ENCODE data around the gene DAZAP1. TPM values are rescaled to one million over a fixed set of nuclear protein-coding genes. Genes with fewer than 3 reads are reported as not detected.
A peak's percentile ranks its signal among the peaks of the same experiment; 100 is the strongest.

Gene DAZAP1
- total RNA-seq, 5 donors from 2014 or later (not counting 1 experiment from before 2014, with no cell fraction given): 153 to 170 (median 161) TPM

DNA sequence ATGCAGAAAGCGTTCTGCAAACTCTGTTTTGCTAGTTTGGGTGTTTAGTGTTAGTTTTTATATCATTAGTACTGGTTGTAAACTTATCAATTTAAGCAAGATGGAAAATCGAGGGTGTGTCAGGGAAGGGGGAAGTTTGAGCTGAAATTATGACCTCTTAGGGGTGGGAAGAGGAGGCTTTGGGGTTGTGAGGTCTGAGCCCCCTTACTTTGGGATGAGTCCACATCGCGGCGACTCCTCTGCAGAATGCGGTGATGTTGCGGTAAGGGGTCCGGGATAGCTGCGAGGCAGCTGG is 24.4 kb upstream of the DAZAP1 start:
- ATAC-seq (replicated peaks in 1 of 4): peak in 1 of 4 experiments; percentile 15
- ChIA-PET CTCF (interaction anchor here in 1 of 2 donors (1.0 kb wide), 1 partner anchor 11 kb away, joined by 3 read pairs; no protein-coding TSS in a partner anchor), POLR2A (interaction anchor here (0.6 to 0.9 kb wide), 2 partner anchors 27 to 114 kb away, joined by 4 to 6 read pairs; partner anchors contain the start of gene CIRBP (in 1 of the 2))
- Mint-ChIP-seq H3K27me3 (peaks cover 0 to 5% of the 10 kb centered on the region in 2 donors), H3K36me3 (peaks cover 3% of the 10 kb centered on the region), H3K27ac (peak overlapping the region; percentile 99), H3K4me1 (peaks cover 17 to 25% (median 24%) of the 10 kb centered on the region in 3 donors), H3K4me3 (peak overlapping the region; percentile 88 to 93 (median 89)), H3K9me3 (no peaks in the 10 kb centered on the region)
- DNase-seq: no peak
- Histone ChIP-seq H3K36me3 (ENCODE audit: control insufficient read depth in 2 of 2, extremely low read depth in 1 of 2, insufficient read depth in 1 of 2, low read length in 1 of 2) (peaks cover 0 to 5% of the 10 kb centered on the region in 2 donors), H3K27ac (ENCODE audit: low read length) (peak overlapping the region; percentile 81), H3K9me3 (no peaks in the 10 kb centered on the region), H3K27me3 (replicated peaks in 1 of 2; ENCODE audit: control insufficient read depth in 2 of 2, extremely low read depth in 1 of 2, insufficient read depth in 2 of 2, low read length in 1 of 2) (no peaks in the 10 kb centered on the region), H3K4me3 (ENCODE audit: control insufficient read depth in 1 of 2, extremely low read depth in 1 of 2, low read length in 1 of 2) (peak overlapping the region; percentile 38 to 94), H3K4me1 (ENCODE audit: control insufficient read depth in 1 of 2, extremely low read depth in 1 of 2, insufficient read depth in 2 of 2, low read length in 2 of 2) (peaks cover 8 to 29% of the 10 kb centered on the region in 2 experiments)
- 10% methylated on average over 9 of the region's 9 CpGs for WGBS (ENCODE audit: insufficient coverage)

DNA sequence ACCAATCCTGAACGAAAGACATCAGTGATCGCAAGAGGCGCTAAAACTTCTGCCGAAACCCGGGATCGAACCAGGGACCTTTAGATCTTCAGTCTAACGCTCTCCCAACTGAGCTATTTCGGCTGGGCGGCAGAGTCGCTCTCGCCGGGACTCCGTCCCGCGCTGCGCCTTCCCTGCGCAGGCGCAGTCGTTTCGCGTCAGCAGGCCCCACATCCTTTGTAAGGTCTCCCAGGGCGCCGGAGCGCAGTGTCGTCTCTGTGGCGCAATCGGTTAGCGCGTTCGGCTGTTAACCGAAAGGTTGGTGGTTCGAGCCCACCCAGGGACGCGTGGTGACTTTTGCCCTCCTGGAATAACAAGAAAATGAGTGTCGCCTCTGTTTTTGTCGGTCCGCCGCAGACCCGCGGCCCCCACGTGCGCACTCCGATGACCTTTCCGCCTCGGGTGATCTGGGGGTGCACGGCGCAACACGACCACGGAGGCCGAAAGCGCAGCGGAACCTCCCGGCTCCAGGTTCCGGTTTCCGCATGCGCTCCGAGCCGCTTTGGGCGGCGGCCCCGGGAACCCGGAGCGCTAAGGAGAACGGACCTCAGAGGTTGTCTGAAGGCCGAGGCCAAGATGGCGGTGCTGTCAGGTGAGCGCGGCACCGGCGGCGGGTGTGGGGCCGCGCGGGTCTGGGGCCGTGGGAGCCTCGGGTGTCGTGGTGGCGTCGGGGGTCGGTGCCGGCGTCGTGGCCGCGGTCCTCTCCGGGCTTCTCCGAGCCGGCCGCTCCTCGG is 23.9 kb upstream of the DAZAP1 start, which contains the start of gene NDUFS7:
Gene NDUFS7, plus strand, starts transcription at position 596 of the 773 bp plus-strand sequence. Its CDS starts 20 bp downstream, at position 616.
- Mint-ChIP-seq H3K36me3 (peaks cover 3% of the 10 kb centered on the region), H3K27ac (peak within 1 kb of the TSS; percentile 99), H3K9me3 (no peaks in the 10 kb centered on the region), H3K4me3 (peak within 1 kb of the TSS; percentile 88 to 93 (median 89)), H3K4me1 (peaks cover 17 to 25% (median 24%) of the 10 kb centered on the region in 3 donors), H3K27me3 (peaks cover 0 to 5% of the 10 kb centered on the region in 2 donors)
- no peaks in the 10 kb centered on the region for H3K9me3 ChIP-seq
- H3K36me3 ChIP-seq (ENCODE audit: control insufficient read depth in 2 of 2, extremely low read depth in 1 of 2, insufficient read depth in 1 of 2, low read length in 1 of 2): peaks cover 0 to 11% of the 10 kb centered on the region in 2 donors
- ATAC-seq (replicated peaks in 1 of 4): peak; percentile 85 to 89 (median 88)
- no peaks in the 10 kb centered on the region for H3K27me3 ChIP-seq (replicated peaks in 1 of 2; ENCODE audit: control insufficient read depth in 2 of 2, extremely low read depth in 1 of 2, insufficient read depth in 2 of 2, low read length in 1 of 2)
- ChIA-PET CTCF (interaction anchor here in 1 of 2 donors (1.0 kb wide), 1 partner anchor 12 kb away, joined by 3 read pairs; no protein-coding TSS in a partner anchor), POLR2A (interaction anchor here (0.6 to 0.9 kb wide), 2 partner anchors 28 to 115 kb away, joined by 4 to 6 read pairs; partner anchors contain the start of gene CIRBP (in 1 of the 2))
- WGBS (ENCODE audit: insufficient coverage): under 1% methylated on average over 90 of the region's 90 CpGs
- peak; percentile 79 to 100 (median 90) for DNase-seq
- H3K4me3 ChIP-seq (ENCODE audit: control insufficient read depth in 1 of 2, extremely low read depth in 1 of 2, low read length in 1 of 2): peak within 1 kb of the TSS; percentile 81 to 94
- peaks cover 8 to 29% of the 10 kb centered on the region in 2 experiments for H3K4me1 ChIP-seq (ENCODE audit: control insufficient read depth in 1 of 2, extremely low read depth in 1 of 2, insufficient read depth in 2 of 2, low read length in 2 of 2)
- peak within 1 kb of the TSS; percentile 81 for H3K27ac ChIP-seq (ENCODE audit: low read length)

DNA sequence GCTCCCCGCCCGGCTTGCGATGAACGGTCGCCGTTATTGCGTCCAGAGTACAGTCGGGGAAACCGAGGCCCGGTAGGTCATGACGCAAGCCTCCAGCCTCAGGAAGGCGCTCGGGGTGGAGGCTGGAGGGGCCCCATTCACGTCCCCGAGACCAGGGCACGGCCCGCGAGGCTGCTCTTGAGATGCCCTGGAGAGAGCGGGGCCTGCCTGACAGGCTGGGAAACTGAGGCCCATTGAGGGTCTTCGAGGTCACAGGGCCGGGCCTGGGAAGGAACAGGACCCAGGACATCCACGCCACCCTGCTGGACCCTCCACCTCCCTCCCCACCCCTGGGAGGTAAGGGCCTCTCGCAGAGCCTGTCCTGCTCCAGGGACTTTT is 23.3 kb upstream of the DAZAP1 start:
- H3K4me1 ChIP-seq (ENCODE audit: control insufficient read depth in 1 of 2, extremely low read depth in 1 of 2, insufficient read depth in 2 of 2, low read length in 2 of 2): peaks cover 8 to 29% of the 10 kb centered on the region in 2 experiments
- peak overlapping the region; percentile 81 to 94 for H3K4me3 ChIP-seq (ENCODE audit: control insufficient read depth in 1 of 2, extremely low read depth in 1 of 2, low read length in 1 of 2)
- Mint-ChIP-seq H3K4me1 (peaks cover 17 to 28% (median 25%) of the 10 kb centered on the region in 3 donors), H3K27ac (peak overlapping the region in 1 of 2 donors; percentile 52), H3K27me3 (peaks cover 0 to 5% of the 10 kb centered on the region in 2 donors), H3K9me3 (no peaks in the 10 kb centered on the region), H3K4me3 (peak overlapping the region; percentile 88 to 93 (median 89)), H3K36me3 (peaks cover 6% of the 10 kb centered on the region)
- CTCF ChIA-PET: no interaction called here
- H3K36me3 ChIP-seq (ENCODE audit: control insufficient read depth in 2 of 2, extremely low read depth in 1 of 2, insufficient read depth in 1 of 2, low read length in 1 of 2): peaks cover 4 to 17% of the 10 kb centered on the region in 2 donors
- ATAC-seq (replicated peaks in 1 of 4) (no peak), DNase-seq (no peak)
- no peaks in the 10 kb centered on the region for H3K9me3 ChIP-seq
- peak overlapping the region; percentile 30 for H3K27ac ChIP-seq (ENCODE audit: low read length)
- under 1% methylated on average over 22 of the region's 23 CpGs for WGBS (ENCODE audit: insufficient coverage)
- POLR2A ChIA-PET: no interaction called here
- no peaks in the 10 kb centered on the region for H3K27me3 ChIP-seq (replicated peaks in 1 of 2; ENCODE audit: control insufficient read depth in 2 of 2, extremely low read depth in 1 of 2, insufficient read depth in 2 of 2, low read length in 1 of 2)

DNA sequence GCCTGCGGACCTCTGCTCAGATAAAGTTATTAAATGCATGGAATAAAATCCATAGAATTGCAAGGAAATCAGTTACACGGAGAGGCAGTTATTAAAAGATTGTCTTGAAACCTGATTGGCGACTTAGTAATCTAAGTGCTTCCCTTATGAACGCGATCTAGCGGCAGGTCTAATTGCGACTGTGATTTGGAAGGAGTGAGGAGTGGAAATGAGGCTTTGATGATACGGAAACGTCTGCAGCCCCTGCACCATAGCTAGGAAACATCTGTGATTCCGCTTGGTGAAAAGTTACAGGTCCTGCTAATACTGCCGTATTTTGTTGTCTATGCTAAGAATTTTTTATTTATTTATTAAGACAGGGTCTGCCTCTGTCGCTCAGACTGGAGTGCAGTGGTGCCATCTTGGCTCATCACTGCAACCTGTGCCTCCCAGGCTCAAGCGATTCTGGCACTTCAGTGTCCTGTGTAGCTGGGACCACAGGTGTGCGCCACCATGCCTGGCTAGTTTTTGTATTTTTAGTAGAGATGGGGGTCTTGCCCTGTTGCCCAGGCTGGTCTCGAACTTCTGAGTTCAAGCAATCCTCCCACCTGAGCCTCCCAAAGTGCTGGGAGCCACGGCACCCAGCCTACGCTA is 22.8 kb upstream of the DAZAP1 start:
- H3K36me3 ChIP-seq (ENCODE audit: control insufficient read depth in 2 of 2, extremely low read depth in 1 of 2, insufficient read depth in 1 of 2, low read length in 1 of 2): peaks cover 5 to 22% of the 10 kb centered on the region in 2 donors
- WGBS (ENCODE audit: insufficient coverage): 29% methylated on average over 13 of the region's 17 CpGs
- peaks cover 17 to 28% (median 25%) of the 10 kb centered on the region in 3 donors for H3K4me1 Mint-ChIP-seq
- no peaks in the 10 kb centered on the region for H3K9me3 ChIP-seq
- ChIA-PET POLR2A (no interaction called here), CTCF (no interaction called here)
- H3K4me3 ChIP-seq (ENCODE audit: control insufficient read depth in 1 of 2, extremely low read depth in 1 of 2, low read length in 1 of 2): peak overlapping the region; percentile 81 to 94
- peaks cover 8 to 29% of the 10 kb centered on the region in 2 experiments for H3K4me1 ChIP-seq (ENCODE audit: control insufficient read depth in 1 of 2, extremely low read depth in 1 of 2, insufficient read depth in 2 of 2, low read length in 2 of 2)
- DNase-seq (peak in 1 of 35 experiments; percentile 34), ATAC-seq (replicated peaks in 1 of 4) (no peak)
- peak overlapping the region; percentile 88 to 93 (median 89) for H3K4me3 Mint-ChIP-seq
- H3K27ac Mint-ChIP-seq: peak overlapping the region; percentile 6 to 52
- H3K27me3 Mint-ChIP-seq: peaks cover 0 to 5% of the 10 kb centered on the region in 2 donors
- no peaks in the 10 kb centered on the region for H3K9me3 Mint-ChIP-seq
- H3K27me3 ChIP-seq (replicated peaks in 1 of 2; ENCODE audit: control insufficient read depth in 2 of 2, extremely low read depth in 1 of 2, insufficient read depth in 2 of 2, low read length in 1 of 2): no peaks in the 10 kb centered on the region
- H3K36me3 Mint-ChIP-seq: peaks cover 12% of the 10 kb centered on the region
- H3K27ac ChIP-seq (ENCODE audit: low read length): peak overlapping the region; percentile 30

DNA sequence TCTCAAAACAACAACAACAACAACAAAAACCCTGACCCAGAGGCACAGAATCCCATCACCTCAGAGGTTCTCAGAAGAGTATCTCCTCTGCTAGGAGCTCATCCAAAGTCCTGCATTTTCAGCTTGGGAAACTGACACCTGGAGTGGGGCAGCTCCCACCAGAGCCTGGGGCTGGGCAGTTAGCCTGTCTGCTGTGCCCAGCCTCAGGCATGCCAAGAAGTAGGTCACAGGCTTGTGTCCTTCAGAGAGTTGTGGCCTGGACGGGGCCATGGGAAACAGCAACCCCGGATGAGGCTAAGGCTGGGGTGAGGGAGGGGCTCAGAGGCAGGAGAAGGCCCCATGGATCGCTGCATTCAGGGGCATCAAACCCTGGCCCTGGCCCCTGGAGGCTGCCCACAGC is 21.6 kb upstream of the DAZAP1 start:
- Histone ChIP-seq H3K27me3 (replicated peaks in 1 of 2; ENCODE audit: control insufficient read depth in 2 of 2, extremely low read depth in 1 of 2, insufficient read depth in 2 of 2, low read length in 1 of 2) (no peaks in the 10 kb centered on the region), H3K9me3 (no peaks in the 10 kb centered on the region), H3K36me3 (ENCODE audit: control insufficient read depth in 2 of 2, extremely low read depth in 1 of 2, insufficient read depth in 1 of 2, low read length in 1 of 2) (peaks cover 5 to 32% of the 10 kb centered on the region in 2 donors), H3K27ac (ENCODE audit: low read length) (no peak overlapping the region), H3K4me3 (ENCODE audit: control insufficient read depth in 1 of 2, extremely low read depth in 1 of 2, low read length in 1 of 2) (no peak overlapping the region), H3K4me1 (ENCODE audit: control insufficient read depth in 1 of 2, extremely low read depth in 1 of 2, insufficient read depth in 2 of 2, low read length in 2 of 2) (peaks cover 8 to 29% of the 10 kb centered on the region in 2 experiments)
- WGBS (ENCODE audit: insufficient coverage): 91% methylated on average over 3 of the region's 3 CpGs
- CTCF ChIA-PET: no interaction called here
- H3K27me3 Mint-ChIP-seq: peaks cover 0 to 5% of the 10 kb centered on the region in 2 donors
- H3K4me3 Mint-ChIP-seq: peak overlapping the region in 2 of 3 donors; percentile 17 to 93
- peaks cover 17% of the 10 kb centered on the region for H3K36me3 Mint-ChIP-seq
- H3K27ac Mint-ChIP-seq: no peak overlapping the region
- DNase-seq: no peak
- no peaks in the 10 kb centered on the region for H3K9me3 Mint-ChIP-seq
- POLR2A ChIA-PET: no interaction called here
- H3K4me1 Mint-ChIP-seq: peaks cover 17 to 28% (median 25%) of the 10 kb centered on the region in 3 donors
- no peak for ATAC-seq (replicated peaks in 1 of 4)

DNA sequence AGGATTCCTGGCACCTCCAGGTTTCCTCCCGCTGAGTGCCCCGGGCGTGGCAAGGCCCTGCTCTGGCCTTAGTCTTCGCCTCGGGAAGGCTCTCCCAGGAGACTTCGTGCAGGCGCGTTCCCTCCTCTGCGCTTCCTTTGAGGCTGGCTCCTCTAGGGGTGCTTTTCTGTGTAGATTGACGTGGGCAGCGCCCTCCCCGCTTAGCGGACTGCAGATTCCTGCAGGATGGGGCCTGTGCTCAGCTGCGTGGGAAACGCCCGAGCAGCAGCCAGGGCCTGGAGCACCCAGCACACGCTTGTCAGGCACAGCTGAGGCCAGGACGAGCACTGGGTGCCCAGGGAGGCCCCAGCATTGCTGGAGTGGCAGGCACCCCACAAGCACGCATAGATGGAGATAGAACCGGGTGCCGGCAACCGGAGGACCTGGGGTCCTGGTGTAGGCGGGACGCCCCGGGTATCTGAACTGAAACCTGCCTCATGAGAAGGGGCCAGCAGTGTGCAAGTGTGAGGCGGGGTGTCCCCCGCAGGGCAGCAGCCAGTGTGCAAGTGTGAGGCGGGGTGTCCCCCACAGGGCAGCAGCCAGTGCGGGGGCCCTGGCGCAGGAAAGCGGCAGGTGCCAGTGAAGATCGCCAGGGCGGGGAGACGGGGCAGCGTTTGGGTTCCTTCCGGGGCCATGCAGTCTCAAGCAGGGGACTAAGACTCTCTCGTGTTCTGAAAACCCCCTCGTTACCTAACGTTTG is 20.3 kb upstream of the DAZAP1 start:
- no peaks in the 10 kb centered on the region for H3K9me3 Mint-ChIP-seq
- Histone ChIP-seq H3K36me3 (ENCODE audit: control insufficient read depth in 2 of 2, extremely low read depth in 1 of 2, insufficient read depth in 1 of 2, low read length in 1 of 2) (peaks cover 5 to 37% of the 10 kb centered on the region in 2 donors), H3K9me3 (no peaks in the 10 kb centered on the region), H3K27ac (ENCODE audit: low read length) (no peak overlapping the region), H3K4me3 (ENCODE audit: control insufficient read depth in 1 of 2, extremely low read depth in 1 of 2, low read length in 1 of 2) (no peak overlapping the region), H3K27me3 (replicated peaks in 1 of 2; ENCODE audit: control insufficient read depth in 2 of 2, extremely low read depth in 1 of 2, insufficient read depth in 2 of 2, low read length in 1 of 2) (no peaks in the 10 kb centered on the region), H3K4me1 (ENCODE audit: control insufficient read depth in 1 of 2, extremely low read depth in 1 of 2, insufficient read depth in 2 of 2, low read length in 2 of 2) (peaks cover 8 to 29% of the 10 kb centered on the region in 2 experiments)
- DNase-seq: no peak
- WGBS (ENCODE audit: insufficient coverage): 96% methylated on average over 38 of the region's 39 CpGs
- H3K27ac Mint-ChIP-seq: no peak overlapping the region
- ChIA-PET POLR2A (no interaction called here), CTCF (no interaction called here)
- no peak overlapping the region for H3K4me3 Mint-ChIP-seq
- H3K4me1 Mint-ChIP-seq: peaks cover 17 to 28% (median 25%) of the 10 kb centered on the region in 3 donors
- peaks cover 21% of the 10 kb centered on the region for H3K36me3 Mint-ChIP-seq
- peaks cover 0 to 5% of the 10 kb centered on the region in 2 donors for H3K27me3 Mint-ChIP-seq
- ATAC-seq (replicated peaks in 1 of 4): no peak

Measured in T-cell (primary cell).